GM18499 (cell line): Measurements from ENCODE around the gene S100A9.
"Not testable (repeated sequence)": the region's sequence is repeated elsewhere in the genome, so short reads cannot be mapped to it uniquely, and the experiment has no call there.

Experiments
- ATAC-seq: cut with Tn5 transposase; IDR thresholded peaks from one replicate; pipeline ENCODE4 v1.9.1; 2021; ENCODE audit warnings: moderate number of reproducible peaks; ENCODE audit not compliant: insufficient read depth, unreplicated experiment

The S100A9 gene

GRCh38 chr1:153357853-153358690 is at the start of gene S100A9:
S100A9 (plus strand) TSS chr1:153357854; CDS start chr1:153358284, 430 bp downstream.
- ATAC-seq = no peak

GRCh38 chr1:153308540-153308939 is 49.1 kb upstream of the S100A9 start:
- no peak for ATAC-seq

- no peak for ATAC-seq
Observed at GRCh38 chr1:153309441-153309840, 48.2 kb upstream of the S100A9 start.

- ATAC-seq = no peak
Observed at GRCh38 chr1:153310526-153310925, 47.1 kb upstream of the S100A9 start.

GRCh38 chr1:153312570-153313186 is 45.0 kb upstream of the S100A9 start, which contains the start of gene PGLYRP3:
PGLYRP3 (minus strand) TSS chr1:153312952; CDS start chr1:153310665, 2,287 bp downstream.
- no peak for ATAC-seq

- no peak for ATAC-seq
Observed at GRCh38 chr1:153313288-153313687, 44.4 kb upstream of the S100A9 start.

- not testable (repeated sequence) for ATAC-seq
Observed at GRCh38 chr1:153314388-153314787, 43.3 kb upstream of the S100A9 start.

- not testable (repeated sequence) for ATAC-seq
Observed at GRCh38 chr1:153316013-153316412, 41.6 kb upstream of the S100A9 start.

GRCh38 chr1:153318145-153318544 is 39.5 kb upstream of the S100A9 start:
- not testable (repeated sequence) for ATAC-seq

GRCh38 chr1:153322568-153322967 is 35.1 kb upstream of the S100A9 start:
- ATAC-seq = no peak

GRCh38 chr1:153324912-153325311 is 32.7 kb upstream of the S100A9 start:
- ATAC-seq = no peak

GRCh38 chr1:153333902-153334301 is 23.8 kb upstream of the S100A9 start:
- no peak for ATAC-seq

- ATAC-seq = no peak
Observed at GRCh38 chr1:153336650-153337049, 21.0 kb upstream of the S100A9 start.

- ATAC-seq = no peak
Observed at GRCh38 chr1:153337980-153338853, 19.4 kb upstream of the S100A9 start.

- ATAC-seq = no peak
Observed at GRCh38 chr1:153339802-153340201, 17.9 kb upstream of the S100A9 start.

GRCh38 chr1:153340356-153340755 is 17.3 kb upstream of the S100A9 start:
- ATAC-seq = no peak

- no peak for ATAC-seq
Observed at GRCh38 chr1:153341431-153341934, 16.2 kb upstream of the S100A9 start.

- no peak for ATAC-seq
Observed at GRCh38 chr1:153342178-153342577, 15.5 kb upstream of the S100A9 start.

- ATAC-seq = no peak
Observed at GRCh38 chr1:153343040-153343681, 14.5 kb upstream of the S100A9 start.
